ENCODE measurements around the gene OR10V1.
A peak's percentile ranks its signal among the peaks of the same experiment; 100 is the strongest.

The OR10V1 gene

GRCh38 chr11:59713745-59714144, at the start of gene OR10V1:
Gene OR10V1 (minus strand): TSS chr11:59713845. CDS start chr11:59713845, 0 bp downstream.
- no peak for DNase-seq

- no peak for DNase-seq
Observed at GRCh38 chr11:59761993-59762392, 48.3 kb upstream of the OR10V1 start.

- DNase-seq: no peak
Observed at GRCh38 chr11:59760771-59761170, 47.1 kb upstream of the OR10V1 start.

- no peak for DNase-seq
Observed at GRCh38 chr11:59759900-59760299, 46.3 kb upstream of the OR10V1 start.

- DNase-seq: no peak
Observed at GRCh38 chr11:59758401-59759037, 44.9 kb upstream of the OR10V1 start.

- no peak for DNase-seq
Observed at GRCh38 chr11:59756845-59757244, 43.2 kb upstream of the OR10V1 start.

GRCh38 chr11:59756558-59756840, 42.9 kb upstream of the OR10V1 start:
- no peak for DNase-seq

- DNase-seq: peak; percentile 74
Observed at GRCh38 chr11:59755701-59756557, 42.3 kb upstream of the OR10V1 start.

- peak; percentile 69 for DNase-seq
Observed at GRCh38 chr11:59754859-59755700, 41.4 kb upstream of the OR10V1 start, which contains the start of gene STX3. Gene STX3 (plus strand): TSS chr11:59755376. CDS start chr11:59755606, 230 bp downstream.

GRCh38 chr11:59754494-59754858, 40.8 kb upstream of the OR10V1 start:
- DNase-seq: peak; percentile 14

- peak; percentile 90 for DNase-seq
Observed at GRCh38 chr11:59753650-59754493, 40.2 kb upstream of the OR10V1 start.

- DNase-seq: no peak
Observed at GRCh38 chr11:59746111-59746510, 32.5 kb upstream of the OR10V1 start.

GRCh38 chr11:59730896-59731565, 17.4 kb upstream of the OR10V1 start:
- DNase-seq: no peak

GRCh38 chr11:59729834-59730233, 16.2 kb upstream of the OR10V1 start:
- peak; percentile 31 for DNase-seq

- peak; percentile 32 for DNase-seq
Observed at GRCh38 chr11:59728913-59729312, 15.3 kb upstream of the OR10V1 start.

- peak; percentile 34 for DNase-seq
Observed at GRCh38 chr11:59728154-59728553, 14.5 kb upstream of the OR10V1 start.

- DNase-seq: no peak
Observed at GRCh38 chr11:59727426-59727825, 13.8 kb upstream of the OR10V1 start.

- no peak for DNase-seq
Observed at GRCh38 chr11:59724066-59724465, 10.4 kb upstream of the OR10V1 start.

GRCh38 chr11:59719556-59719955, 5.9 kb upstream of the OR10V1 start:
- no peak for DNase-seq

GRCh38 chr11:59716051-59716450, 2.4 kb upstream of the OR10V1 start:
- DNase-seq: no peak

- DNase-seq: no peak
Observed at GRCh38 chr11:59710136-59710847, 3.4 kb downstream of the OR10V1 start.

Data from suppressor macrophage treated with lipopolysaccharide for 4 hours (primary cell).